ENCODE data around the gene SLC2A5. TPM values are rescaled to one million over a fixed set of nuclear protein-coding genes. Genes with fewer than 3 reads are reported as not detected.
"Not testable (repeated sequence)": the region's sequence is repeated elsewhere in the genome, so short reads cannot be mapped to it uniquely, and the experiment has no call there.

The SLC2A5 gene
- total RNA-seq, 1 donor from 2014 or later = not detected

GRCh38 chr1:9028921-9029705 lies 40.3 kb downstream of the SLC2A5 start:
- Mint-ChIP-seq H3K27me3 (no peaks in the 10 kb centered on the region), H3K4me1 (ENCODE audit: low read depth) (no peaks in the 10 kb centered on the region), H3K9me3 (ENCODE audit: low read depth) (peaks cover 4% of the 10 kb centered on the region), H3K36me3 (ENCODE audit: insufficient read depth) (no peaks in the 10 kb centered on the region), H3K27ac (no peak overlapping the region), H3K4me3 (ENCODE audit: low read depth) (no peak overlapping the region)
- no peak for DNase-seq (ENCODE audit: low spot score, unreplicated experiment)
- TF ChIP-seq CTCF (IDR thresholded peaks at IDR 0.05; ENCODE audit: unreplicated experiment) = no peak

GRCh38 chr1:9027307-9027706 lies 42.1 kb downstream of the SLC2A5 start:
- peaks cover 4% of the 10 kb centered on the region for H3K9me3 Mint-ChIP-seq (ENCODE audit: low read depth)
- H3K27me3 Mint-ChIP-seq = no peaks in the 10 kb centered on the region
- no peak overlapping the region for H3K4me3 Mint-ChIP-seq (ENCODE audit: low read depth)
- no peak for TF ChIP-seq CTCF (IDR thresholded peaks at IDR 0.05; ENCODE audit: unreplicated experiment)
- DNase-seq (ENCODE audit: low spot score, unreplicated experiment) = no peak
- peaks cover 4% of the 10 kb centered on the region for H3K4me1 Mint-ChIP-seq (ENCODE audit: low read depth)
- H3K36me3 Mint-ChIP-seq (ENCODE audit: insufficient read depth) = no peaks in the 10 kb centered on the region
- no peak overlapping the region for H3K27ac Mint-ChIP-seq

- no peak for TF ChIP-seq CTCF (IDR thresholded peaks at IDR 0.05; ENCODE audit: unreplicated experiment)
- no peak for DNase-seq (ENCODE audit: low spot score, unreplicated experiment)
- peaks cover 3% of the 10 kb centered on the region for H3K27me3 Mint-ChIP-seq
- no peaks in the 10 kb centered on the region for H3K36me3 Mint-ChIP-seq (ENCODE audit: insufficient read depth)
- no peak overlapping the region for H3K27ac Mint-ChIP-seq
- H3K9me3 Mint-ChIP-seq (ENCODE audit: low read depth) = no peaks in the 10 kb centered on the region
- peaks cover 4% of the 10 kb centered on the region for H3K4me1 Mint-ChIP-seq (ENCODE audit: low read depth)
- no peak overlapping the region for H3K4me3 Mint-ChIP-seq (ENCODE audit: low read depth)
Observed at GRCh38 chr1:9025449-9025848, 44.0 kb downstream of the SLC2A5 start.

GRCh38 chr1:9024837-9025236 lies 44.6 kb downstream of the SLC2A5 start:
- H3K9me3 Mint-ChIP-seq (ENCODE audit: low read depth) = no peaks in the 10 kb centered on the region
- DNase-seq (ENCODE audit: low spot score, unreplicated experiment) = no peak
- no peak overlapping the region for H3K4me3 Mint-ChIP-seq (ENCODE audit: low read depth)
- peaks cover 5% of the 10 kb centered on the region for H3K27me3 Mint-ChIP-seq
- no peak overlapping the region for H3K27ac Mint-ChIP-seq
- H3K36me3 Mint-ChIP-seq (ENCODE audit: insufficient read depth) = no peaks in the 10 kb centered on the region
- H3K4me1 Mint-ChIP-seq (ENCODE audit: low read depth) = peaks cover 4% of the 10 kb centered on the region
- TF ChIP-seq CTCF (IDR thresholded peaks at IDR 0.05; ENCODE audit: unreplicated experiment) = no peak

GRCh38 chr1:9022773-9023172 lies 46.7 kb downstream of the SLC2A5 start:
- Mint-ChIP-seq H3K36me3 (ENCODE audit: insufficient read depth) (no peaks in the 10 kb centered on the region), H3K4me3 (ENCODE audit: low read depth) (no peak overlapping the region), H3K4me1 (ENCODE audit: low read depth) (peaks cover 4% of the 10 kb centered on the region), H3K27ac (no peak overlapping the region), H3K27me3 (peaks cover 8% of the 10 kb centered on the region), H3K9me3 (ENCODE audit: low read depth) (no peaks in the 10 kb centered on the region)
- TF ChIP-seq CTCF (IDR thresholded peaks at IDR 0.05; ENCODE audit: unreplicated experiment) = no peak
- no peak for DNase-seq (ENCODE audit: low spot score, unreplicated experiment)

GRCh38 chr1:9022026-9022738 lies 47.3 kb downstream of the SLC2A5 start:
- H3K4me3 Mint-ChIP-seq (ENCODE audit: low read depth); H3K4me1 Mint-ChIP-seq (ENCODE audit: low read depth); DNase-seq (ENCODE audit: low spot score, unreplicated experiment); H3K9me3 Mint-ChIP-seq (ENCODE audit: low read depth); H3K27ac Mint-ChIP-seq; H3K36me3 Mint-ChIP-seq (ENCODE audit: insufficient read depth): not testable (repeated sequence)
- peaks cover 11% of the 10 kb centered on the region for H3K27me3 Mint-ChIP-seq

Measured in progenitor cell of endocrine pancreas (in vitro differentiated cells).